Sigmoid colon (tissue), 4 donors: Measurements from ENCODE around the gene GNGT2.

Source experiments
- POLR2AphosphoS5 ChIP-seq, 4 donors: sonication (generic); formaldehyde crosslinking; IDR thresholded peaks; one replicate each; pipeline ENCODE4 v1.6.1; 2017; ENCODE audit warnings: antibody characterized with exemption in 4 of 4
- TF ChIP-seq, protein P1 (sequence below), 4 experiments: fragments of 450-650 bp in 3 of 4; fragments of 200-600 bp in 1 of 4; IDR thresholded peaks; one replicate each; pipeline ENCODE4 v1.5.1; 2016 to 2019; ENCODE audit warnings: antibody characterized with exemption in 4 of 4, mild to moderate bottlenecking in 3 of 4, moderate library complexity in 2 of 4

DNA sequence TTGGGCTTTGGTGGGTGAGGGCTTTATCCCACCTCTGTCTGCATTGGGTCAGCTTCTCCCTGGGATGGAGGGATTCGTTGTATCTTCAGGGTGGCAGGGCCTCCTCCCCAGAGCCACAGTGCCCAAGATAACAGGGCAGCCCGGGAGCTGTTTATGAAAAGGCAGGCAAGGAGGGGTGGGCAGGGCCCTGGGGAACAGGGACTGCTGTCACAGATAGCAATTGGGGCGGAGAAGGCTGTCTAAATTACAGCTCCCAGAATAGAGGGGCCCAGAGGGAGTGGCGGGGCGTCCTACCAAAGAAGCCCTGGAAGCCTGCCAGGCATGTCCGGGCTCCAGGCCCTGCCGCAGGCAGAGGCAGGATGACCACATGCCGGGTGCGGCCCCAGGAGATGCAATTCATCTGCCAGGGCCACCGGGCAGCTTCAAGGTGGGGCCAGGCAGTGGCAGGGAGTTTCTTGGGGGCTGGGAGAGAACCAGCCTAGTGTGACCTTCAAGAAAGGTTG, 39.0 kb upstream of the GNGT2 start:
- TF ChIP-seq, protein P1, sequence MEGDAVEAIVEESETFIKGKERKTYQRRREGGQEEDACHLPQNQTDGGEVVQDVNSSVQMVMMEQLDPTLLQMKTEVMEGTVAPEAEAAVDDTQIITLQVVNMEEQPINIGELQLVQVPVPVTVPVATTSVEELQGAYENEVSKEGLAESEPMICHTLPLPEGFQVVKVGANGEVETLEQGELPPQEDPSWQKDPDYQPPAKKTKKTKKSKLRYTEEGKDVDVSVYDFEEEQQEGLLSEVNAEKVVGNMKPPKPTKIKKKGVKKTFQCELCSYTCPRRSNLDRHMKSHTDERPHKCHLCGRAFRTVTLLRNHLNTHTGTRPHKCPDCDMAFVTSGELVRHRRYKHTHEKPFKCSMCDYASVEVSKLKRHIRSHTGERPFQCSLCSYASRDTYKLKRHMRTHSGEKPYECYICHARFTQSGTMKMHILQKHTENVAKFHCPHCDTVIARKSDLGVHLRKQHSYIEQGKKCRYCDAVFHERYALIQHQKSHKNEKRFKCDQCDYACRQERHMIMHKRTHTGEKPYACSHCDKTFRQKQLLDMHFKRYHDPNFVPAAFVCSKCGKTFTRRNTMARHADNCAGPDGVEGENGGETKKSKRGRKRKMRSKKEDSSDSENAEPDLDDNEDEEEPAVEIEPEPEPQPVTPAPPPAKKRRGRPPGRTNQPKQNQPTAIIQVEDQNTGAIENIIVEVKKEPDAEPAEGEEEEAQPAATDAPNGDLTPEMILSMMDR (IDR thresholded peaks at IDR 0.05) = no peak
- TF ChIP-seq POLR2AphosphoS5 (IDR thresholded peaks at IDR 0.05) = no peak
